Astrocyte (in vitro differentiated cells and primary cell): Measurements from ENCODE around the gene PCED1B. TPM values are rescaled to one million over a fixed set of nuclear protein-coding genes. Genes with fewer than 3 reads are reported as not detected.

Experiments used
- DNase-seq: peaks from one replicate; pipeline ENCODE4 v3.0.0-alpha.2; 2010; ENCODE audit warnings: low read depth
- FAIRE-seq: peaks from 2 replicates; lab custom pipeline; 2011; peaks lifted over from hg19 to GRCh38; lab: Jason Lieb, UNC
- H2AFZ ChIP-seq: 2 replicates; pipeline ENCODE4 v1.6.0; 2012; ENCODE audit warnings: low read depth, low read length, inconsistent platforms
- H3K27ac ChIP-seq: 2 replicates; pipeline ENCODE4 v1.5.1; 2011; ENCODE audit warnings: low read depth, low read length, inconsistent platforms
- H3K27me3 ChIP-seq: 2 replicates; pipeline ENCODE4 v1.6.0; 2011; ENCODE audit warnings: low read length, inconsistent platforms; ENCODE audit not compliant: insufficient read depth
- H3K36me3 ChIP-seq: 2 replicates; pipeline ENCODE4 v1.5.1; 2011; ENCODE audit warnings: low read length, inconsistent platforms; ENCODE audit not compliant: insufficient read depth
- H3K4me1 ChIP-seq: 2 replicates; pipeline ENCODE4 v1.5.1; 2011; ENCODE audit warnings: low read length, inconsistent platforms; ENCODE audit not compliant: insufficient read depth
- H3K4me2 ChIP-seq: 2 replicates; pipeline ENCODE4 v1.6.0; 2012; ENCODE audit warnings: low read length, inconsistent platforms
- H3K4me3 ChIP-seq: 2 replicates; pipeline ENCODE4 v1.5.1; 2011; ENCODE audit warnings: low read depth, mild to moderate bottlenecking, low read length, inconsistent platforms; ENCODE audit not compliant: insufficient read depth
- H3K79me2 ChIP-seq: 2 replicates; pipeline ENCODE4 v1.6.0; 2012; ENCODE audit warnings: mild to moderate bottlenecking, low read length, inconsistent platforms; ENCODE audit not compliant: insufficient read depth
- H3K9ac ChIP-seq: 2 replicates; pipeline ENCODE4 v1.6.0; 2012; ENCODE audit warnings: mild to moderate bottlenecking, low read length, inconsistent platforms
- H3K9me3 ChIP-seq: 2 replicates; pipeline ENCODE4 v1.5.1; 2012; ENCODE audit warnings: low read depth, mild to moderate bottlenecking, low read length, inconsistent platforms; ENCODE audit not compliant: insufficient read depth
- H4K20me1 ChIP-seq: 2 replicates; pipeline ENCODE4 v1.6.0; 2012; ENCODE audit warnings: low read length, inconsistent platforms; ENCODE audit not compliant: insufficient read depth
- H3K27ac Mint-ChIP-seq: one replicate; pipeline ENCODE4 v1.8.0; 2021; ENCODE audit warnings: mild to moderate bottlenecking, mixed read lengths; ENCODE audit not compliant: unreplicated experiment
- H3K27me3 Mint-ChIP-seq: one replicate; pipeline ENCODE4 v1.8.0; 2021; ENCODE audit warnings: low read depth, mixed read lengths; ENCODE audit not compliant: unreplicated experiment
- H3K36me3 Mint-ChIP-seq: one replicate; pipeline ENCODE4 v1.8.0; 2021; ENCODE audit warnings: low read depth, mixed read lengths; ENCODE audit not compliant: unreplicated experiment
- H3K4me1 Mint-ChIP-seq: one replicate; pipeline ENCODE4 v1.8.0; 2021; ENCODE audit warnings: low read depth, mixed read lengths; ENCODE audit not compliant: unreplicated experiment
- H3K4me3 Mint-ChIP-seq: one replicate; pipeline ENCODE4 v1.8.0; 2021; ENCODE audit warnings: mild to moderate bottlenecking, moderate library complexity, mixed read lengths; ENCODE audit not compliant: unreplicated experiment
- H3K9me3 Mint-ChIP-seq: one replicate; pipeline ENCODE4 v1.8.0; 2021; ENCODE audit warnings: mild to moderate bottlenecking, mixed read lengths; ENCODE audit not compliant: unreplicated experiment
- CTCF ChIP-seq: IDR thresholded peaks from 2 replicates; pipeline ENCODE4 v1.5.1; 2011; ENCODE audit warnings: low read depth, mild to moderate bottlenecking, inconsistent platforms, low read length, moderate library complexity; ENCODE audit not compliant: insufficient read depth
- EZH2 ChIP-seq: IDR thresholded peaks from 2 replicates; pipeline ENCODE4 v1.6.1; 2012; ENCODE audit warnings: mild to moderate bottlenecking, low read length, inconsistent platforms; ENCODE audit not compliant: insufficient read depth
- total RNA-seq: library from RNA; stranded (reverse); gene quantifications from 2 replicates; pipeline ENCODE4 v1.2.1, GENCODE V29; 2021

Gene PCED1B
- total RNA-seq, 1 donor from 2014 or later: 1.8 TPM

GRCh38 chr12:47067771-47068431 is 11.5 kb upstream of the PCED1B start:
- Mint-ChIP-seq H3K27ac (no peak overlapping the region), H3K27me3 (no peaks in the 10 kb centered on the region), H3K9me3 (no peaks in the 10 kb centered on the region), H3K4me1 (no peaks in the 10 kb centered on the region), H3K4me3 (no peak overlapping the region), H3K36me3 (no peaks in the 10 kb centered on the region)
- Histone ChIP-seq H3K79me2 (no peaks in the 10 kb centered on the region), H3K4me3 (no peak overlapping the region), H3K27ac (no peak overlapping the region), H2AFZ (no peak overlapping the region), H3K4me2 (no peak overlapping the region), H3K9ac (no peak overlapping the region), H3K36me3 (no peaks in the 10 kb centered on the region), H3K4me1 (peaks cover 3% of the 10 kb centered on the region), H3K27me3 (no peaks in the 10 kb centered on the region), H3K9me3 (no peaks in the 10 kb centered on the region), H4K20me1 (no peaks in the 10 kb centered on the region)
- no peak for DNase-seq
- FAIRE-seq: no peak
- TF ChIP-seq CTCF: no peak
- no peak for TF ChIP-seq EZH2

- H3K27me3 Mint-ChIP-seq: no peaks in the 10 kb centered on the region
- H3K36me3 Mint-ChIP-seq: no peaks in the 10 kb centered on the region
- H3K36me3 ChIP-seq: no peaks in the 10 kb centered on the region
- H3K9me3 ChIP-seq: no peaks in the 10 kb centered on the region
- no peaks in the 10 kb centered on the region for H3K79me2 ChIP-seq
- no peak overlapping the region for H3K27ac Mint-ChIP-seq
- no peaks in the 10 kb centered on the region for H4K20me1 ChIP-seq
- H3K27ac ChIP-seq: no peak overlapping the region
- DNase-seq (no peak), FAIRE-seq (no peak)
- no peak overlapping the region for H2AFZ ChIP-seq
- no peak overlapping the region for H3K4me3 Mint-ChIP-seq
- H3K9me3 Mint-ChIP-seq: no peaks in the 10 kb centered on the region
- H3K4me1 Mint-ChIP-seq: no peaks in the 10 kb centered on the region
- no peak overlapping the region for H3K9ac ChIP-seq
- TF ChIP-seq CTCF (no peak), EZH2 (no peak)
- no peaks in the 10 kb centered on the region for H3K27me3 ChIP-seq
- H3K4me1 ChIP-seq: peaks cover 3% of the 10 kb centered on the region
- H3K4me2 ChIP-seq: no peak overlapping the region
- no peak overlapping the region for H3K4me3 ChIP-seq
Measured at GRCh38 chr12:47068539-47068938, 10.9 kb upstream of the PCED1B start.

DNA sequence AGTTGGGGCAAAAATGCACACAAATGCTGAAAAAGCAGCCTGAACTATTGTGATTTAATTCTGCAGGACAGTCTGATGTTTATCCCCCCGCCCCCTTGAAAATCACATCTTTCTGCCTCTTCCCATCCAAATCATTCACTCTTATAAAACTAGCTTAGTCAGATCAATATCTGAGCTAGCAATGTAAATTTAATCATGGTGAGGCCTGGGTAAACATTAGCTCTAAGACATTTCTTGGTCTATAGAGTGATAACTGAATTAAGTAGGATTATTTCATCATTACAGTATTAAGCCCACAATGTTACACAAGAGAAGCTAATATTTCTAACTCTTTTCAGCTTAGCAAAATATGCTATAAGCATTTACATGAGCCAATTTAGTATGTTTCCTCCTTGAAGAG is 9.1 kb upstream of the PCED1B start:
- Histone ChIP-seq H3K27ac (no peak overlapping the region), H3K4me2 (no peak overlapping the region), H3K79me2 (peaks cover 5% of the 10 kb centered on the region), H2AFZ (no peak overlapping the region), H3K4me3 (no peak overlapping the region), H3K9ac (no peak overlapping the region), H3K4me1 (peaks cover 3% of the 10 kb centered on the region), H3K27me3 (no peaks in the 10 kb centered on the region), H4K20me1 (no peaks in the 10 kb centered on the region), H3K9me3 (no peaks in the 10 kb centered on the region), H3K36me3 (peaks cover 3% of the 10 kb centered on the region)
- TF ChIP-seq CTCF (no peak), EZH2 (no peak)
- H3K4me3 Mint-ChIP-seq: no peak overlapping the region
- DNase-seq (no peak), FAIRE-seq (no peak)
- H3K27me3 Mint-ChIP-seq: no peaks in the 10 kb centered on the region
- no peaks in the 10 kb centered on the region for H3K4me1 Mint-ChIP-seq
- H3K36me3 Mint-ChIP-seq: no peaks in the 10 kb centered on the region
- no peaks in the 10 kb centered on the region for H3K9me3 Mint-ChIP-seq
- no peak overlapping the region for H3K27ac Mint-ChIP-seq
